ENCODE results near the gene PTK6.
"Not testable (repeated sequence)": the region's sequence is repeated elsewhere in the genome, so short reads cannot be mapped to it uniquely, and the experiment has no call there.

PTK6 gene

GRCh38 chr20:63536997-63537524 lies at the start of gene PTK6:
Gene PTK6, minus strand, starts transcription at chr20:63537376. Its CDS starts 62 bp downstream, at chr20:63537314.
- no peak for DNase-seq (ENCODE audit: low read depth)

- DNase-seq (ENCODE audit: low read depth), result no peak
These were observed 49.6 kb upstream of the PTK6 start for GRCh38 chr20:63586797-63587196.

- DNase-seq (ENCODE audit: low read depth), result no peak
These were observed 48.7 kb upstream of the PTK6 start for GRCh38 chr20:63585616-63586565.

GRCh38 chr20:63582382-63583063 lies 45.3 kb upstream of the PTK6 start:
- no peak for DNase-seq (ENCODE audit: low read depth)

DNA sequence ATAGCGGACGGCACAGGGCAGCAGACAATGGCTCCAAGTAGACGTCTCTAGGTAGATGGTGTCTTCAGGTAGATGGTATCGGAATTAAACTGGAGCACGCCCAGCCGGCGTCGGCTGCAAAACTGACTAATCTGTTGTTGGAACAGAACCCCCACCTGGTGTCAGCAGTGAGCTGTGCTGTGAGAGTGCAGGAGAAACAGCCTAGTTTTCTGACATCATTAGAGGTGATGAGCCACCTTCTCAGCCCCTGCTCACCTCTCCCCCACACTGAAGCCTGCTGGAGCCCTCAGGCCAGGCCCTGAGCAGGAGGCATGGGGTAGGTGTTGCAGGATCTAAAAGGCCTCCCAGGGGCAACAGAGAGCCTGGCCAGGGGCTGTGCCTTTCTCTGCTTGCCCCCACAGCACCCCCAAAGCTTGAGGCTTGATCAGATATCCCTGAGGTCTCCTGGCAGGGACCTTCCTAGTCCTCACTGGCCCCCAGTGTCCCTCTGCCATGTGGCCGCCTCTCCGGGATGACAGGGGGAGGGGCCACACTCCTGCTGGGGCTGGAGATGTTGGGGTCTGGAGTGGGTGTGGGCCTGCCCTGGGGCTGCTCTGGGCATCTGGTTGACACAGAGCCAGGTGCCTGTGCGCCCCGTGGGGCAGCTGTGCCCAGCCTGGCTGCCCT lies 43.8 kb upstream of the PTK6 start:
- DNase-seq (ENCODE audit: low read depth), result no peak

DNA sequence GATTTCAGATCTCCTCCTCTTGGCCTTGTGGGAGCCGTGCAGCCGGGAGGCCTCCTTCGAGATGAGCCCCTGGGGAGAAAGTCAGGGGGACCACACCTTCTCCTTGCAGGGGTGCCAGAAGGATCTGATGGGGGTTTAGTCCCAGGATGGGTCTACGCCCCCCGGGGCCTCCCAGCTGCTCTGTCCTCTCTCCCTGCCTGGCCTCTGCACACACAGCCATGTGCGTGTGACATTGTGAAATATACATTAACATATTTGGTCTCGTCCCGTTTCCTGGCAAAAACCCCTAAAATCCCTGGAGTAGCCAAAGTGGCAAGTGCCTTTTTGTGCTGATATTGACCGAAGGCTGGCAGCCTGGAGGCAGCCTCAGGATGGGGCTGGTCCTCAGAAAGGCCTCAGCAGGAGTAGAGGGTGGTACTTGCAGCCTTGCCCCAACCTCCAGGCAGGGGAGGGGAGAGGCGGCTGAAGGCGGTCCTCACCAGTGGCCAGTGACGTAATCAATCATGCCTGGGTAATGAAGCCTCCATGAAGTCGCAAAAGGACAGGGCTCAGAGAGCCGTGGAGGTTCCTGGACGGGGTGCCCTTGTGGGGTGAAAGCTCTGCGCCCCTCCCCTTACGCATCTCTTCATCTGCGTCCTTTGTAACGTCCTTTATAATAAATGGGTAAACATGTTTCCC lies 42.0 kb upstream of the PTK6 start:
- DNase-seq (ENCODE audit: low read depth), result no peak

DNA sequence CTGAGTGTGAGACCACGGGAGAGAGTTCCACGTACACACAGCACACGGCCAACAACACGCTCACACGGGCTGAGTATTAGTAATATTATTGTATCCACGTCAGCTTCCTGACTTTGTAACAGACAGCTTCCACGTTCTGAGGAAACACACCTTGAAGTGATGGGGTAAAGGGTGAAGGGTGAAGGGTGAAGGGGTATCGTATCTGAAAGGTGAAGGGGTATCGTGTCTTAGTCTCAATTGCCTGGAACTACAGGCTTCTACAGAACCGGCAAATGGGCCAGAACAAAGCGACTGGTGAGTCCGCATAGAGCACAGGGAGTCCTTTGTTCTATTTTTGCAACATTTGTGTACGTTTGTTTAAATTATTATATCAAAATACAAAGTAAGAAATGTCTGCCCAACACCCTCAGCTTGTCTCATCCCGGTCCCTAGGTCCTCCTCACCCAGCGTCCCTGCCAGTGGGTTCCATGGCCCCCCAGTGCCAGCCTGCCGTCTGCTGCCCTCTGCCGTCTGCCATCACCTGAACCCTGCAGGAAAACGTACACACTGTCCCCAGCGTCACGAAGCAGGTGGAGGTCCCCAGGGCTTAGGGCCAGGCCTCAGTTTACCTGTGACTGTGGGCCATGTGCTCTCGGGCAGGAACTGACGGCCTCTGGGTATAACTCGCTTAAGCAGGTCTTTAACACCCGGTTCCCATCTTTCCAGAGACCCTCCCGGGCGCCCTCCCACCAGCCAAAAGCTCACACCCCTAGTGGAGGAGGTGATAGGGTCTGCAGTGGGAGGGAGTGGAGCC lies 41.2 kb upstream of the PTK6 start:
- no peak for DNase-seq (ENCODE audit: low read depth)

DNA sequence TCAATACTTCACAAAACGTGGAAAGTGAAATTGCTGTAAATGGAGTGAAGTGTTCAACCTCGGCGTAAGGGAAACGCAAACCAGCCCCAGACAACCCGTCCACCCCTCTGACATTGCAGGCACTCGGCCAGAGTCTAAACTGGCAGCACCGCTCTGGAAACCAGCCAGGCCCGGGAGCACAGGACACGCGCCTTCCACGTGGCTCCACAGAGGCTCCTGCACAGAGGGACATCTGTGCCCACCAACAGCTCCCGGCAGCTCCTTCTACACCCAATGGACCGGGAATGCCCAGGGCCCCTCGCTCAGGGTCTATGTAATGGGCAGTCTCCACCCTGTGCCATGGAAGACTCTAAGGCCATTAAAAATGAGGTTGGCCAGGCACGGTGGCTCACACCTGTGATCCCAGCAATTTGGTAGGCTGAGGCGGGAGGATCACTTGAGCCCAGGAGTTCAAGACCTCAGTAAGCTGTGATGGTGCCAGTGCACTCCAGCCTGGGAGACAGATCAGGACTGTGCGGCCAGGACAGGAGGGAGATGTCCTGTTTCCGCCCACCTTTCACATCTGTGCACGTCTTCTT lies 40.2 kb upstream of the PTK6 start:
- no peak for DNase-seq (ENCODE audit: low read depth)

GRCh38 chr20:63576311-63576710 lies 39.1 kb upstream of the PTK6 start:
- DNase-seq (ENCODE audit: low read depth), result no peak

GRCh38 chr20:63574829-63575743 lies 37.9 kb upstream of the PTK6 start:
- DNase-seq (ENCODE audit: low read depth), result no peak

- no peak for DNase-seq (ENCODE audit: low read depth)
These were observed 37.1 kb upstream of the PTK6 start, which contains the start of gene HELZ2 for GRCh38 chr20:63574156-63574828. Gene HELZ2, minus strand, starts transcription at chr20:63574239. Its CDS starts 1,854 bp downstream, at chr20:63572385.

GRCh38 chr20:63573647-63574131 lies 36.5 kb upstream of the PTK6 start:
- no peak for DNase-seq (ENCODE audit: low read depth)

GRCh38 chr20:63572788-63573646 lies 35.8 kb upstream of the PTK6 start:
- DNase-seq (ENCODE audit: low read depth), result no peak

- no peak for DNase-seq (ENCODE audit: low read depth)
These were observed 35.1 kb upstream of the PTK6 start for GRCh38 chr20:63572071-63572787.

DNA sequence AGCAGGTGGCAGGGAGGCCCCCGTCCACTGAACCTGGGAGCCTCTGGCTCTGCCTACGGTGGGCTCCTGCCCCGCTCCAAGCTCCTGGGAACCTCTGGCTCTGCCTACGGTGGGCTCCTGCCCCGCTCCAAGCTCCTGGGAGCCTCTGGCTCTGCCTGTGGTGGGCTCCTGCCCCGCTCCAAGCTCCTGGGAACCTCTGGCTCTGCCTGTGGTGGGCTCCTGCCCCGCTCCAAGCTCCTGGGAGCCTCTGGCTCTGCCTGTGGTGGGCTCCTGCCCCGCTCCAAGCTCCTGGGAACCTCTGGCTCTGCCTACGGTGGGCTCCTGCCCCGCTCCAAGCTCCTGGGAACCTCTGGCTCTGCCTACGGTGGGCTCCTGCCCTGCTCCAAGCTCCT lies 33.9 kb upstream of the PTK6 start:
- not testable (repeated sequence) for DNase-seq (ENCODE audit: low read depth)

DNA sequence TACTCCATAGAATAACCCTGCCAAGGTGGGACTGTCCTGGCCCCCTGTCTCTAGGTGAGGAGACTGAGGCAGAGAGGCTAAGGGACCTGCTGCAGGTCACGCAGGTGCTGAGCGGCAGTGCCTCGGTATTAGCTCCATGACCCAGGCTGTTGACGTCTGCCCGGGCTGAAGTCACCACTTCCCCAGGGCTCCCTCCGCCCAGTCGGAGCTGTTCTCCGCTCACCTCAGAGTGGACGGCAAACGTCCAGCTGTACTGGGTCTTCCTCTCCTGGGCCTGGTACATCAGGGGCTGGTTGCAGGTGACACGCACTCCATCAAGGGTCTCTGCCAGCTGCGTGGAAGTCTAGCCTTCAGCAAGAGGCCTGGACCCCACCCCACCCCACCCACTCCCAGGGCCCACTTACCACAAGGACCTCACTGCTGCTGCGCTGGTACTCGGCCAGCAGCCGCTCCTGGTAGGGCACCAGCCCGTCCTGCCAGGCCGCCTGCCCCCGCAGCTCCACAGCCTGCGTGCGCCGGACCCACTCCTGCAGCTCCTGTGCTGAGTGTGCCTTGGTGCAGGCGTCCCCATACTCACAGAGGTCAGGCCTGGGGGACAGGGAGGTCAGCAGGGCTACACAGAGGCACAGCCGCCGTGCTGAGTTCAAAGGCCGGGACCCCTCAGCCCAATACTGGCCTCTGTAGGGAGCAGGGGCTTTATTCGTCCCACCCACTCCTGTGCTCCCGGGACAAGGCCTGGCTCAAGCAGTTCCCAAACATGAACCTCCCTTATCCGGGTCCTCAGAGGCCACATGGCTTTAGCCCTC lies 33.3 kb upstream of the PTK6 start:
- DNase-seq (ENCODE audit: low read depth), result no peak

Data from stimulated activated CD8-positive, alpha-beta memory T cell treated with anti-CD3 and anti-CD28 coated beads, Interleukin-15, amount 100 ng/mL, for 24 hours (primary cell).